ENCODE results near the gene THAP7.

GRCh38 chr22:20992056-20992442 lies 9.9 kb downstream of the THAP7 start:
- no peak for TF ChIP-seq CTCF (IDR thresholded peaks at IDR 0.05)
- no peak for TF ChIP-seq POLR2A (IDR thresholded peaks at IDR 0.05)
